Endothelial cell (in vitro differentiated cells): ENCODE results near the gene MYO9B. TPM values are rescaled to one million over a fixed set of nuclear protein-coding genes. Genes with fewer than 3 reads are reported as not detected.

Experiments
- DNase-seq: peaks from one replicate; pipeline ENCODE4 v3.0.0; 2021; ENCODE audit warnings: low spot score
- H3K27ac Mint-ChIP-seq: one replicate; pipeline ENCODE4 v1.8.0; 2021; ENCODE audit warnings: mixed read lengths, inconsistent platforms; ENCODE audit not compliant: unreplicated experiment
- H3K27me3 Mint-ChIP-seq: one replicate; pipeline ENCODE4 v1.8.0; 2021; ENCODE audit warnings: mild to moderate bottlenecking, moderate library complexity, mixed read lengths, inconsistent platforms; ENCODE audit not compliant: unreplicated experiment
- H3K36me3 Mint-ChIP-seq: one replicate; pipeline ENCODE4 v1.8.0; 2021; ENCODE audit warnings: mild to moderate bottlenecking, low read depth, mixed read lengths, inconsistent platforms; ENCODE audit not compliant: unreplicated experiment
- H3K4me1 Mint-ChIP-seq: one replicate; pipeline ENCODE4 v1.8.0; 2021; ENCODE audit warnings: mild to moderate bottlenecking, mixed read lengths, inconsistent platforms; ENCODE audit not compliant: unreplicated experiment
- H3K4me3 Mint-ChIP-seq: one replicate; pipeline ENCODE4 v1.8.0; 2021; ENCODE audit warnings: mild to moderate bottlenecking, mixed read lengths, inconsistent platforms; ENCODE audit not compliant: unreplicated experiment
- H3K9me3 Mint-ChIP-seq: one replicate; pipeline ENCODE4 v1.8.0; 2021; ENCODE audit warnings: mixed read lengths, inconsistent platforms; ENCODE audit not compliant: unreplicated experiment
- CTCF ChIP-seq: fragments of 200-600 bp; sonication (generic); IDR thresholded peaks from one replicate; pipeline ENCODE4 v1.5.0; 2021; ENCODE audit warnings: antibody characterized with exemption; ENCODE audit not compliant: unreplicated experiment
- total RNA-seq: library from RNA; stranded (reverse); fragmentation: NEBNext Ultra II Directional; extraction: Animal tissue kit (Norgen Biotek cat#: 25700); gene quantifications from one replicate; pipeline ENCODE4 v1.2.1, GENCODE V29; 2021; ENCODE audit not compliant: unreplicated experiment

The MYO9B gene
- total RNA-seq, 1 donor from 2014 or later = 62.4 TPM

- DNase-seq = no peak
- peaks cover 7% of the 10 kb centered on the region for H3K27me3 Mint-ChIP-seq
- H3K4me3 Mint-ChIP-seq = peak overlapping the region; percentile 72
- peaks cover 26% of the 10 kb centered on the region for H3K36me3 Mint-ChIP-seq
- H3K4me1 Mint-ChIP-seq = no peaks in the 10 kb centered on the region
- H3K27ac Mint-ChIP-seq = no peak overlapping the region
- no peak for TF ChIP-seq CTCF
- H3K9me3 Mint-ChIP-seq = no peaks in the 10 kb centered on the region
These were observed 131.4 kb downstream of the MYO9B start for GRCh38 chr19:17206736-17207581.

- Mint-ChIP-seq H3K36me3 (peaks cover 23% of the 10 kb centered on the region), H3K27ac (no peak overlapping the region), H3K4me3 (no peak overlapping the region), H3K9me3 (no peaks in the 10 kb centered on the region), H3K27me3 (peaks cover 7% of the 10 kb centered on the region), H3K4me1 (peaks cover 1% of the 10 kb centered on the region)
- TF ChIP-seq CTCF = no peak
- peak; percentile 58 for DNase-seq
These were observed 133.8 kb downstream of the MYO9B start for GRCh38 chr19:17209126-17210036.

- DNase-seq = no peak
- H3K4me1 Mint-ChIP-seq = peaks cover 6% of the 10 kb centered on the region
- no peak overlapping the region for H3K4me3 Mint-ChIP-seq
- no peak overlapping the region for H3K27ac Mint-ChIP-seq
- H3K36me3 Mint-ChIP-seq = peaks cover 23% of the 10 kb centered on the region
- no peak for TF ChIP-seq CTCF
- H3K9me3 Mint-ChIP-seq = no peaks in the 10 kb centered on the region
- H3K27me3 Mint-ChIP-seq = peaks cover 9% of the 10 kb centered on the region
These were observed 134.7 kb downstream of the MYO9B start for GRCh38 chr19:17210296-17210695.

GRCh38 chr19:17211547-17212446, 136.2 kb downstream of the MYO9B start:
- Mint-ChIP-seq H3K27ac (no peak overlapping the region), H3K36me3 (peaks cover 24% of the 10 kb centered on the region), H3K27me3 (peaks cover 7% of the 10 kb centered on the region), H3K4me3 (no peak overlapping the region), H3K4me1 (peaks cover 6% of the 10 kb centered on the region), H3K9me3 (no peaks in the 10 kb centered on the region)
- no peak for TF ChIP-seq CTCF
- no peak for DNase-seq
